Activated CD4-positive, alpha-beta memory T cell treated with anti-CD3 and anti-CD28 coated beads, Interleukin-2, amount 10 ng/mL, durations not matched to agents 7 days and 5 days (primary cell): ENCODE data around the gene KLHL26. TPM values are rescaled to one million over a fixed set of nuclear protein-coding genes. Genes with fewer than 3 reads are reported as not detected.

Experiments used
- CTCF ChIA-PET: fragments of 350-600 bp; sonication (Branson Sonifier 250); formaldehyde crosslinking; loops from one replicate; lab custom pipeline; 2021; ENCODE audit warnings: antibody characterized with exemption, inconsistent platforms; lab: Charles Lee
- POLR2A ChIA-PET: fragments of 350-600 bp; sonication (Branson Sonifier 250); formaldehyde crosslinking; loops from one replicate; lab custom pipeline; 2021; ENCODE audit warnings: antibody characterized with exemption; lab: Charles Lee
- DNase-seq: peaks from one replicate; pipeline ENCODE4 v3.0.0-alpha.2; 2020
- H3K27ac Mint-ChIP-seq: one replicate; pipeline ENCODE4 v1.8.0; 2021; ENCODE audit warnings: mild to moderate bottlenecking, mixed read lengths
- H3K27me3 Mint-ChIP-seq: one replicate; pipeline ENCODE4 v1.8.0; 2021; ENCODE audit warnings: mixed read lengths
- H3K36me3 Mint-ChIP-seq: one replicate; pipeline ENCODE4 v1.8.0; 2021; ENCODE audit warnings: low read depth, mixed read lengths
- H3K4me1 Mint-ChIP-seq: one replicate; pipeline ENCODE4 v1.8.0; 2021; ENCODE audit warnings: mixed read lengths
- H3K4me3 Mint-ChIP-seq: one replicate; pipeline ENCODE4 v1.8.0; 2021; ENCODE audit warnings: mild to moderate bottlenecking, mixed read lengths
- H3K9me3 Mint-ChIP-seq: one replicate; pipeline ENCODE4 v1.8.0; 2021; ENCODE audit warnings: mixed read lengths
- total RNA-seq, 2 experiments: library from RNA; stranded (reverse); gene quantifications; one replicate each; pipeline ENCODE4 v1.2.3, GENCODE V29; 2021

KLHL26 gene
- total RNA-seq, 2 experiments from 2014 or later = 10.8 to 11.0 TPM

- Mint-ChIP-seq H3K36me3 (no peaks in the 10 kb centered on the region), H3K4me3 (peak overlapping the region; percentile 17), H3K9me3 (no peaks in the 10 kb centered on the region), H3K4me1 (peaks cover 14% of the 10 kb centered on the region), H3K27ac (no peak overlapping the region), H3K27me3 (peaks cover 69% of the 10 kb centered on the region)
- CTCF ChIA-PET = no interaction called here
- POLR2A ChIA-PET = interaction anchor here (1.0 kb wide), 1 partner anchor 23 kb away, joined by 4 read pairs; the partner anchor contains the start of gene REX1BD
- no peak for DNase-seq
Measured at GRCh38 chr19:18612051-18612771, 24.6 kb upstream of the KLHL26 start.

GRCh38 chr19:18612772-18613588 is 23.8 kb upstream of the KLHL26 start, which contains the start of gene TMEM59L:
Gene TMEM59L, plus strand, starts transcription at chr19:18612870. Its CDS starts 89 bp downstream, at chr19:18612959.
- H3K9me3 Mint-ChIP-seq = no peaks in the 10 kb centered on the region
- no peaks in the 10 kb centered on the region for H3K36me3 Mint-ChIP-seq
- ChIA-PET CTCF (no interaction called here), POLR2A (interaction anchor here (1.0 kb wide), 1 partner anchor 24 kb away, joined by 4 read pairs; the partner anchor contains the start of gene REX1BD)
- peak; percentile 43 for DNase-seq
- no peak within 1 kb of the TSS for H3K27ac Mint-ChIP-seq
- peak within 1 kb of the TSS; percentile 17 for H3K4me3 Mint-ChIP-seq
- peaks cover 65% of the 10 kb centered on the region for H3K27me3 Mint-ChIP-seq
- peaks cover 14% of the 10 kb centered on the region for H3K4me1 Mint-ChIP-seq

DNA sequence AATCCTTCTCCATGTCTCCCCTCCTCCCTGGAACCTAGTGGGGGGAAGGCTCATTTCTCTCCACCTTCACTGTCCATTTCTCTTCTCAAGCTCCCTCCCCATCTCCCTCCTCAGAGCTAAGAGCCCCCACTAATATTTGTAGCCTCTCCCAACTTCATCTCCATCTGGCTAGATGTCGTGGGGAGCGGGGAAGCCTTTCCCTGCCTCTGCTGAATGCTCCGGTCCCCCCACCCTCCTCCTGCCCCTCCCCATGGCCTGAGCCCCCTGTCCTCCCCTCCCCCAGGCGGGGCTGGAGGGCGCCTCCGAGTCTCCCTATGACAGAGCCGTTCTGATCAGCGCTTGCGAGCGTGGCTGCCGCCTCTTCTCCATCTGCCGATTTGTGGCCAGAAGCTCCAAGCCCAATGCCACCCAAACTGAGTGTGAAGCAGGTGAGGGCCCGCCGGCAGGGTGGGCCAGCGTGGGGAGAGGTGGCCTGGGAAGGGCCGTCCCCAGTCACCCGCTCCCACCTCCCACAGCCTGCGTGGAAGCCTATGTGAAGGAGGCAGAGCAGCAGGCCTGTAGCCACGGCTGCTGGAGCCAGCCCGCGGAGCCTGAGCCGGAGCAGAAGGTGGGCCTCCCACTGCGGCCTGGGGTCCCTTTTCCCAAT is 23.1 kb upstream of the KLHL26 start:
- DNase-seq = no peak
- H3K9me3 Mint-ChIP-seq = no peaks in the 10 kb centered on the region
- no peak overlapping the region for H3K4me3 Mint-ChIP-seq
- H3K27ac Mint-ChIP-seq = no peak overlapping the region
- ChIA-PET CTCF (no interaction called here), POLR2A (no interaction called here)
- peaks cover 14% of the 10 kb centered on the region for H3K4me1 Mint-ChIP-seq
- H3K36me3 Mint-ChIP-seq = no peaks in the 10 kb centered on the region
- H3K27me3 Mint-ChIP-seq = peaks cover 57% of the 10 kb centered on the region

DNA sequence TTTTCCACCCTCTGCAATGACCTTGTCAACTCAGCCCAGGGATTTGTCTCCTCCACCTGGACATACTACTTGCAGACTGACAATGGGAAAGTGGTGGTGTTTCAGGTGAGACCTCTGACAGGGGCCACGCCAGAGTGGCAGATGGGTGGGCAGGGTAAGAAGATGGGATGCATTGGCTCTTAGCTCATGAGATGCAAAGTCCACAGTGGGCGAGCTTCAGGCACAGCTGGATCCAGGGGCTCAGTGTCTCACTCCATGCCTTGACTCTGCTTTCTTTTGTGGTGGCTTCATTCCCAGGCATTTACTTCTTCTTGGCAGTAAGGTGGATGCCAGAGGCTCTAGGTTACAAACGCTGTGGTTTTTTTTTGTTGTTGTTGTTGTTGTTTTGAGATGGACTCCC is 20.8 kb upstream of the KLHL26 start:
- peaks cover 13% of the 10 kb centered on the region for H3K4me1 Mint-ChIP-seq
- H3K27me3 Mint-ChIP-seq = peaks cover 38% of the 10 kb centered on the region
- CTCF ChIA-PET = no interaction called here
- H3K36me3 Mint-ChIP-seq = no peaks in the 10 kb centered on the region
- POLR2A ChIA-PET = no interaction called here
- H3K4me3 Mint-ChIP-seq = no peak overlapping the region
- no peaks in the 10 kb centered on the region for H3K9me3 Mint-ChIP-seq
- H3K27ac Mint-ChIP-seq = no peak overlapping the region
- no peak for DNase-seq

GRCh38 chr19:18617562-18617961 is 19.3 kb upstream of the KLHL26 start:
- peaks cover 6% of the 10 kb centered on the region for H3K4me1 Mint-ChIP-seq
- H3K27ac Mint-ChIP-seq = no peak overlapping the region
- peaks cover 27% of the 10 kb centered on the region for H3K27me3 Mint-ChIP-seq
- ChIA-PET POLR2A (no interaction called here), CTCF (no interaction called here)
- no peak for DNase-seq
- H3K36me3 Mint-ChIP-seq = no peaks in the 10 kb centered on the region
- no peak overlapping the region for H3K4me3 Mint-ChIP-seq
- no peaks in the 10 kb centered on the region for H3K9me3 Mint-ChIP-seq

DNA sequence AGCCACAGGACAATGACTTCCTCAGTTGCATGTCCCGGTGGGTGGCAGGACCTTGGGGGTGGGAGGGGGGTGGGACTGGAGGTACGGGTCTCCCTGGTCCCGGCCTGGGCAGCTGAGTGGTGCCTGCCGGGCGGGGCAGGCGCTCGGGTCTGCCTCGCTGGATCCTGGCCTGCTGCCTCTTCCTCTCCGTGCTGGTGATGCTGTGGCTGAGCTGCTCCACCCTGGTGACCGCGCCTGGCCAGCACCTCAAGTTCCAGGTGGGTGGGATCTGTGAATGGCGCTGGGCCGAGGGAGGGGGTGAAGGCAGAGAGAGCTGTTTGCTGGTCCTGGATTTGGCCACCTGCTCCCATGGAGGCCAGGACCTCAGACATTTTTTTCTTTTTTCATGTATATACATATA is 18.6 kb upstream of the KLHL26 start:
- H3K4me1 Mint-ChIP-seq = peaks cover 6% of the 10 kb centered on the region
- ChIA-PET CTCF (no interaction called here), POLR2A (no interaction called here)
- H3K27ac Mint-ChIP-seq = no peak overlapping the region
- no peaks in the 10 kb centered on the region for H3K9me3 Mint-ChIP-seq
- H3K27me3 Mint-ChIP-seq = peaks cover 25% of the 10 kb centered on the region
- no peaks in the 10 kb centered on the region for H3K36me3 Mint-ChIP-seq
- no peak for DNase-seq
- H3K4me3 Mint-ChIP-seq = no peak overlapping the region

DNA sequence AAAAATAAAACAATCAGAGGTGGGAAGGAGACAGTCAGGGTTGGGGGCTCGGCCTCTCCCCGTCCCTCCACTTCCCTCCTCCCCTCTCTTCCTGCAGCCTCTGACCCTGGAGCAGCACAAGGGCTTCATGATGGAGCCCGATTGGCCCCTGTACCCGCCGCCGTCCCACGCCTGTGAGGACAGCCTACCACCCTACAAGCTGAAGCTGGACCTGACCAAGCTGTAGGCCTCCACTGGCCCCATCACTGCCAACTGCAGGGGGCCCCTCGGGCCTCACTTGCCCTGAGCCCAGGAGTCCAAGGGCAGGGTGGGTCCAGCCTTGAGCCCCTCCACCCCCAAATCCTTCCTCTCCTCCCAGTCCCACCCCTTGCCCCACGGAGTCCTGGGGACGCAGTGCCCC is 16.5 kb upstream of the KLHL26 start:
- Mint-ChIP-seq H3K4me1 (peaks cover 2% of the 10 kb centered on the region), H3K27me3 (peaks cover 5% of the 10 kb centered on the region), H3K9me3 (no peaks in the 10 kb centered on the region), H3K36me3 (no peaks in the 10 kb centered on the region), H3K4me3 (no peak overlapping the region), H3K27ac (no peak overlapping the region)
- no peak for DNase-seq
- ChIA-PET POLR2A (no interaction called here), CTCF (no interaction called here)

DNA sequence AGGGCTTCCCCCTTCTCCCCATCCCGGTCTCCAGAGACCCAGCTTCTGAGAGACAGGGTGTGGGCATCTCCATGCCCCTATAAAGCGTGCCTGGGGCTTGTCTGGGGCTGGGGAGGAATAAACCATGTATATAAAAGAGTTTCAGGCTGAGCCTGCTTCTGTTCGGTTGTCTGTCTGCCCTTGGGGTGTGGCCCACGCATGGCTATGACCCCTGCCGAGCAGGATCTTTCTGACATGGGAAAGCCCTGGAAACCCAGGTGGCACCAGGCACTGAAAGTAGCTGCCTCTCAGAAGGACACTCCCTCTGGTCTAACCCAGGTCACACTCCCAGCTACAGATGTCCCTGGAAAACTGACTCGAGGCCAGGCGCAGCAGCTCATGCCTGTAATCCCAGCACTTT is 15.9 kb upstream of the KLHL26 start:
- Mint-ChIP-seq H3K4me3 (no peak overlapping the region), H3K36me3 (no peaks in the 10 kb centered on the region), H3K27me3 (peaks cover 3% of the 10 kb centered on the region), H3K4me1 (peaks cover 2% of the 10 kb centered on the region), H3K27ac (no peak overlapping the region), H3K9me3 (no peaks in the 10 kb centered on the region)
- ChIA-PET POLR2A (no interaction called here), CTCF (no interaction called here)
- DNase-seq = no peak

GRCh38 chr19:18626906-18627305 is 9.9 kb upstream of the KLHL26 start:
- POLR2A ChIA-PET = no interaction called here
- Mint-ChIP-seq H3K4me3 (no peak overlapping the region), H3K27me3 (peaks cover 6% of the 10 kb centered on the region), H3K36me3 (no peaks in the 10 kb centered on the region), H3K4me1 (peaks cover 2% of the 10 kb centered on the region), H3K27ac (no peak overlapping the region), H3K9me3 (no peaks in the 10 kb centered on the region)
- no peak for DNase-seq
- CTCF ChIA-PET = no interaction called here

- DNase-seq = no peak
- Mint-ChIP-seq H3K4me3 (no peak overlapping the region), H3K27ac (no peak overlapping the region), H3K9me3 (no peaks in the 10 kb centered on the region), H3K4me1 (no peaks in the 10 kb centered on the region), H3K36me3 (no peaks in the 10 kb centered on the region), H3K27me3 (peaks cover 10% of the 10 kb centered on the region)
- CTCF ChIA-PET = interaction anchor here (0.9 to 1.0 kb wide), 2 partner anchors 15 to 35 kb away, joined by 3 read pairs; no protein-coding TSS in a partner anchor
- POLR2A ChIA-PET = no interaction called here
Measured at GRCh38 chr19:18629166-18630088, 7.4 kb upstream of the KLHL26 start.

DNA sequence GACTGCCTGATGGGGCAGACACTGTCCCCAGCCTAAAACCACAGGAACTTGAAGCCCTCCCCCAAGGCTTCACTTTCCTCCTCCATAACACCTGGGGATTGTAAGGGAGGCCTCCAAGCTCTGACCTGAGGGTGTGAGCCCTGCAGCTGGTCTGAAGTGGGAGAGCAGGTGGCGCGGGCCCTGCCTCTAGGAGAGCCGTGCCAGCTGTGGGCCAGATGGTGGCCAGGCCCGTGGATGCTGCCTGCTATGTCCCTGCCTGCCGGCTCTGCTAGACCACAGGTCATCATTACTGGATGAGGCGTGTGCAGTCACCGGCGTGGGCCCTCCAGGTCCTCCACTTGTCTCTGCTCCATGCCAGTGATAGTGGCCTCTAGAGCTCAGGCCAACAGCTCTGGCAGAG is 3.5 kb upstream of the KLHL26 start:
- no peaks in the 10 kb centered on the region for H3K36me3 Mint-ChIP-seq
- ChIA-PET POLR2A (interaction anchor here (1.4 kb wide), 1 partner anchor 199 kb away, joined by 4 read pairs; the partner anchor contains the start of gene UPF1), CTCF (no interaction called here)
- H3K4me3 Mint-ChIP-seq = no peak overlapping the region
- H3K9me3 Mint-ChIP-seq = no peaks in the 10 kb centered on the region
- peaks cover 13% of the 10 kb centered on the region for H3K27me3 Mint-ChIP-seq
- no peak for DNase-seq
- no peak overlapping the region for H3K27ac Mint-ChIP-seq
- H3K4me1 Mint-ChIP-seq = peaks cover 29% of the 10 kb centered on the region

- H3K4me1 Mint-ChIP-seq = peaks cover 36% of the 10 kb centered on the region
- ChIA-PET CTCF (interaction anchor here (0.7 kb wide), 1 partner anchor 45 kb away, joined by 3 read pairs; no protein-coding TSS in a partner anchor), POLR2A (interaction anchor here (1.1 to 2.0 kb wide), 4 partner anchors 63 to 285 kb away, joined by 3 to 4 read pairs (median 4); partner anchors contain the start of genes COPE, DDX49, FKBP8 and UBA52)
- no peak overlapping the region for H3K27ac Mint-ChIP-seq
- H3K36me3 Mint-ChIP-seq = no peaks in the 10 kb centered on the region
- no peaks in the 10 kb centered on the region for H3K9me3 Mint-ChIP-seq
- no peak for DNase-seq
- H3K27me3 Mint-ChIP-seq = peaks cover 12% of the 10 kb centered on the region
- H3K4me3 Mint-ChIP-seq = no peak overlapping the region
Measured at GRCh38 chr19:18634612-18635297, 2.1 kb upstream of the KLHL26 start.
